HS-5 (cell line): ENCODE data around the gene SLC4A11.
"Not testable (repeated sequence)": the region's sequence is repeated elsewhere in the genome, so short reads cannot be mapped to it uniquely, and the experiment has no call there.

Source experiments
- DNase-seq: peaks from one replicate; pipeline ENCODE4 v3.0.0-alpha.2; 2012; ENCODE audit warnings: low read depth

Gene SLC4A11

GRCh38 chr20:3202965-3203314 is 36.0 kb downstream of the SLC4A11 start:
- DNase-seq = no peak

GRCh38 chr20:3199976-3200755 is 38.8 kb downstream of the SLC4A11 start:
- DNase-seq = no peak

GRCh38 chr20:3199206-3199605 is 39.8 kb downstream of the SLC4A11 start:
- no peak for DNase-seq

GRCh38 chr20:3195590-3196237 is 43.3 kb downstream of the SLC4A11 start:
- DNase-seq = no peak

GRCh38 chr20:3194617-3195280 is 44.2 kb downstream of the SLC4A11 start:
- DNase-seq = no peak

GRCh38 chr20:3193806-3194616 is 45.0 kb downstream of the SLC4A11 start:
- DNase-seq = no peak

GRCh38 chr20:3192226-3193015 is 46.6 kb downstream of the SLC4A11 start:
- no peak for DNase-seq

GRCh38 chr20:3190681-3191111 is 48.3 kb downstream of the SLC4A11 start:
- no peak for DNase-seq

- no peak for DNase-seq
Measured at GRCh38 chr20:3189561-3190131, 49.3 kb downstream of the SLC4A11 start.

GRCh38 chr20:3188823-3189413 is 50.1 kb downstream of the SLC4A11 start:
- no peak for DNase-seq

- DNase-seq = not testable (repeated sequence)
Measured at GRCh38 chr20:3187861-3188260, 51.1 kb downstream of the SLC4A11 start.

- DNase-seq = no peak
Measured at GRCh38 chr20:3183896-3184612, 54.9 kb downstream of the SLC4A11 start.

- not testable (repeated sequence) for DNase-seq
Measured at GRCh38 chr20:3182429-3182828, 56.6 kb downstream of the SLC4A11 start.

- no peak for DNase-seq
Measured at GRCh38 chr20:3181270-3181669, 57.7 kb downstream of the SLC4A11 start.

- DNase-seq = no peak
Measured at GRCh38 chr20:3180319-3180718, 58.7 kb downstream of the SLC4A11 start.

- no peak for DNase-seq
Measured at GRCh38 chr20:3177746-3178485, 61.1 kb downstream of the SLC4A11 start.
